GM18870 (cell line): ENCODE measurements around the gene SCAMP4.
A peak's percentile ranks its signal among the peaks of the same experiment; 100 is the strongest.

Experiments
- ATAC-seq: cut with Tn5 transposase; IDR thresholded peaks from one replicate; pipeline ENCODE4 v1.9.1; 2021; ENCODE audit warnings: moderate library complexity; ENCODE audit not compliant: unreplicated experiment

Gene SCAMP4

GRCh38 chr19:1905110-1905862, at the start of gene SCAMP4, which contains the start of gene ADAT3:
Gene SCAMP4 (plus strand): TSS chr19:1905399. CDS start chr19:1915020, 9,621 bp downstream.
Gene ADAT3 (plus strand): TSS chr19:1905399. CDS start chr19:1912048, 6,649 bp downstream.
- ATAC-seq, result no peak

GRCh38 chr19:1855828-1856255, 49.4 kb upstream of the SCAMP4 start:
- no peak for ATAC-seq

- no peak for ATAC-seq
These were observed 48.9 kb upstream of the SCAMP4 start for GRCh38 chr19:1856345-1856697.

GRCh38 chr19:1856698-1857603, 48.2 kb upstream of the SCAMP4 start:
- no peak for ATAC-seq

GRCh38 chr19:1857648-1858326, 47.4 kb upstream of the SCAMP4 start:
- ATAC-seq, result no peak

- no peak for ATAC-seq
These were observed 46.7 kb upstream of the SCAMP4 start for GRCh38 chr19:1858412-1859081.

GRCh38 chr19:1859331-1859781, 45.8 kb upstream of the SCAMP4 start:
- no peak for ATAC-seq

GRCh38 chr19:1860042-1860775, 45.0 kb upstream of the SCAMP4 start:
- no peak for ATAC-seq

- no peak for ATAC-seq
These were observed 44.2 kb upstream of the SCAMP4 start for GRCh38 chr19:1860821-1861598.

- no peak for ATAC-seq
These were observed 43.6 kb upstream of the SCAMP4 start for GRCh38 chr19:1861599-1862031.

GRCh38 chr19:1862068-1862423, 43.2 kb upstream of the SCAMP4 start:
- ATAC-seq, result no peak

GRCh38 chr19:1862424-1863327, 42.5 kb upstream of the SCAMP4 start:
- no peak for ATAC-seq

GRCh38 chr19:1863328-1863637, 41.9 kb upstream of the SCAMP4 start, which contains the start of gene KLF16:
Gene KLF16 (minus strand): TSS chr19:1863579. CDS start chr19:1863497, 82 bp downstream.
- no peak for ATAC-seq

GRCh38 chr19:1863638-1864479, 41.3 kb upstream of the SCAMP4 start:
- ATAC-seq, result peak; percentile 37

- ATAC-seq, result no peak
These were observed 40.6 kb upstream of the SCAMP4 start for GRCh38 chr19:1864480-1865171.

GRCh38 chr19:1865172-1866010, 39.8 kb upstream of the SCAMP4 start:
- no peak for ATAC-seq
